Effector memory CD4-positive, alpha-beta T cell (primary cell): ENCODE data around the gene RSAD1.

Experiments
- DNase-seq, 3 donors: peaks; one replicate each; pipeline ENCODE4 v3.0.0-alpha.2; 2020
- H3K27ac ChIP-seq: 2 replicates; pipeline ENCODE4 v1.7.0; 2013; ENCODE audit warnings: mild to moderate bottlenecking, low read length, moderate library complexity; ENCODE audit not compliant: insufficient read depth, poor library complexity, severe bottlenecking
- H3K27me3 ChIP-seq: replicated peaks from 2 replicates; pipeline ENCODE4 v1.7.0; 2013; ENCODE audit warnings: mild to moderate bottlenecking, low read length; ENCODE audit not compliant: insufficient read depth, control insufficient read depth, poor library complexity, severe bottlenecking
- H3K36me3 ChIP-seq: 2 replicates; pipeline ENCODE4 v1.7.0; 2013; ENCODE audit warnings: mild to moderate bottlenecking, low read length, moderate library complexity; ENCODE audit not compliant: control insufficient read depth, insufficient read depth
- H3K4me1 ChIP-seq: 2 replicates; pipeline ENCODE4 v1.7.0; 2013; ENCODE audit warnings: low read length, mild to moderate bottlenecking; ENCODE audit not compliant: control insufficient read depth, insufficient read depth, poor library complexity, severe bottlenecking
- H3K4me3 ChIP-seq: 2 replicates; pipeline ENCODE4 v1.7.0; 2013; ENCODE audit warnings: low read length, low read depth, mild to moderate bottlenecking; ENCODE audit not compliant: insufficient read depth, poor library complexity, severe bottlenecking
- H3K9me3 ChIP-seq: 2 replicates; pipeline ENCODE4 v1.7.0; 2013; ENCODE audit warnings: mild to moderate bottlenecking, low read length, moderate library complexity; ENCODE audit not compliant: control insufficient read depth

Gene RSAD1

DNA sequence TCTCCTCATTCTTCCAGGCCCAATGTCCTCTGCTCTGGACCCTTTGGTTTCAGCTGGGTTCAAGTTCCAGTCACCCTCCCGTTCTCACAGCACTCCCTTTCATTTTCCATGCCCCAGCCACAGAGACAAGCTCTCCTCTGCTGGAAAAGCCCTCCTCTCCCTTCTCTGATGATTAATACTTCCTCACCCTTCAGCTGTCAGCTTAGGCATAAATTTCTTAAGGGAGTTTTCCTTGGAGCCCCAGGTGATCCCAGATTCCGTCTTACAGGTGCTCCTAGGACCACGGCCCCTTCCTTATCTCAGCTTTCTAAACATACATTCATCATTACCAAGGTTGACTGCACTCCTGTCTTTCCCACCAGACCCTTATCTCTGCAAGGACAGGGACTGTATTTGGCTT, 20.4 kb upstream of the RSAD1 start:
- DNase-seq: no peak
- Histone ChIP-seq H3K27me3 (no peaks in the 10 kb centered on the region), H3K27ac (no peak overlapping the region), H3K4me1 (no peaks in the 10 kb centered on the region), H3K9me3 (no peaks in the 10 kb centered on the region), H3K4me3 (no peak overlapping the region), H3K36me3 (no peaks in the 10 kb centered on the region)

DNA sequence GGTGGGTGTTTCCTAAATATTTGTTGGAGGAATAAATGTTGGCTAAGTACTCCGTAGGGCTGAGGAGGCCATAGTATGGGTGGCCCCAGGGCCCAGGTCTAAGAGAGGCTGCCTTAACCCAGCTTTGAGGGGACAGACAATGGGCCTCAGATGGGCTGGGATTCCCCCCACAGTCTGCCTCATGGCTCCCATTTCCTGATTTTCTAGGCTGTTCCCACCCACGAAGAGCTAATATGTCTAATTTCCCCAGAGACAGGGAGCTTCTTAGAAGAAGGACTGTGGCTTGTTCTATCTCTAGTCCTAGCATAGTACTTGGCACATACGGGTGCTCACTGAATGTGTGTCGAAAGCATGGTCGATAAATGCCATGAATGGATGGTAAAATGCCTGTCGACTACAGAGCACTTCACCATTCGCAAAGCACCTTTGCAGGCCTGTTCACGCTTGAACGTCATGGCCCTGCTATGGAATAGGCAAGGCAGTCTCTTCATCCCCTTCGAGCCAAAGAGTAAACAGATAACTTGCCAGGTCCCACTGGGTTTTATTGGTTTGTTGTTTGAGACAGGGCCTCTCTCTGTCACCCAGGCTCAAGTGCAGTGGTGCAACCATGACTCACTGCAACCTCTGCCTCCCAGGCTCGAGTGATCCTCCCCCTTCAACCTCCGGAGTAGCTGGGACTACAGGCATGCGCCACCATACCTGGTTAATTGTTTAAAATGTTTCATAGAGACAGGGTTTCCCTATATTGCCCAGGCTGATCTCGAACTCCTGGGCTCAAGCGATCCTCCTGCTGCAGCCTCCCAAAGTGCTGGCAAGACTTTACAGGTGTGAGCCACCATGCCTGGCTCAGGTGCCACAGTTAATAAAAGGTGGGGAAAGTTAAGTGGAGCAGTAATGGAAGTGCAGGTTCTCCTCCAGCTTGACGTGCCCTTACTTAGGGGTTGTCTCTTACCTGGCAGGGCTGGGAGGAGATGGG, 19.7 kb upstream of the RSAD1 start:
- Histone ChIP-seq H3K36me3 (no peaks in the 10 kb centered on the region), H3K27me3 (no peaks in the 10 kb centered on the region), H3K4me1 (no peaks in the 10 kb centered on the region), H3K27ac (no peak overlapping the region), H3K9me3 (no peaks in the 10 kb centered on the region), H3K4me3 (no peak overlapping the region)
- no peak for DNase-seq

GRCh38 chr17:50459756-50460155, 18.9 kb upstream of the RSAD1 start:
- H3K27ac ChIP-seq: no peak overlapping the region
- DNase-seq: no peak

DNA sequence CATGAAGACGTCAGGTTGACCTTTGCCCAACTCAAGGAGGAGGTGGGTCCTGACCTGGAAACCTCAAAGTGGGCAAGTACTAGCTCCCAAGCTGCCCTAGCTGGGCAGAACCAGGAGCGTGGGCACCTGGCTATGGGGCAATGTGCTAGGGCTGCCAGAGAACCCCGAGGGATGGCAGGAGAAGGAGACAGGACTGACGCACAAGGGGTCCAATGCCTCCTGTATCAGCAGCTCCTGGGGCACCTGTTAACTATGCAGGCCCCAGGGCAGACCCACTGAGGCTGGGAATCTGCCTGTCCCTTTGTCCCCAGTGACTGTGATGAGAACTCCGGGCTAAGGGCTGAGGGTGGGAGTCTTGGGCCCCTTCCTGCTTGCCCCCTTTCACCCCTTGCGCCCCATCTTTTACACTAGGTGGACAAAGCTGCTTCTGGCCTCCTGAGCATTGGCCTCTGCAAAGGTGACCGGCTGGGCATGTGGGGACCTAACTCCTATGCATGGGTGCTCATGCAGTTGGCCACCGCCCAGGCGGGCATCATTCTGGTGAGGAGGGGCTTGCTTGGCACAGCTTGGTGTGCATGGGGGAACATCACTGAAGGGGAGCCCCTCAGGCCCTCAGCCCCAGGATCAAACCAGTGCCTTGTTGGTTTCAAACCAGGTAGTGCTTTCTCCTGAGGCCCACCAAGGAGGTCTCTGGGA, 17.7 kb upstream of the RSAD1 start:
- Histone ChIP-seq H3K4me1 (no peaks in the 10 kb centered on the region), H3K27me3 (no peaks in the 10 kb centered on the region), H3K9me3 (no peaks in the 10 kb centered on the region), H3K4me3 (no peak overlapping the region), H3K36me3 (no peaks in the 10 kb centered on the region), H3K27ac (no peak overlapping the region)
- DNase-seq: no peak

More at GRCh38 chr17:50459756-50460155, 18.9 kb upstream of the RSAD1 start:
- Histone ChIP-seq H3K36me3 (no peaks in the 10 kb centered on the region), H3K4me1 (no peaks in the 10 kb centered on the region), H3K27me3 (no peaks in the 10 kb centered on the region), H3K9me3 (no peaks in the 10 kb centered on the region), H3K4me3 (no peak overlapping the region)

GRCh38 chr17:50461550-50462132, 17.0 kb upstream of the RSAD1 start:
- H3K4me3 ChIP-seq: no peak overlapping the region
- no peaks in the 10 kb centered on the region for H3K9me3 ChIP-seq
- H3K27me3 ChIP-seq: no peaks in the 10 kb centered on the region
- H3K36me3 ChIP-seq: no peaks in the 10 kb centered on the region
- H3K4me1 ChIP-seq: no peaks in the 10 kb centered on the region
- no peak for DNase-seq
- H3K27ac ChIP-seq: no peak overlapping the region

- Histone ChIP-seq H3K4me1 (no peaks in the 10 kb centered on the region), H3K27me3 (no peaks in the 10 kb centered on the region), H3K27ac (no peak overlapping the region), H3K4me3 (no peak overlapping the region), H3K36me3 (no peaks in the 10 kb centered on the region), H3K9me3 (no peaks in the 10 kb centered on the region)
- no peak for DNase-seq
Observed at GRCh38 chr17:50462446-50462845, 16.2 kb upstream of the RSAD1 start.

DNA sequence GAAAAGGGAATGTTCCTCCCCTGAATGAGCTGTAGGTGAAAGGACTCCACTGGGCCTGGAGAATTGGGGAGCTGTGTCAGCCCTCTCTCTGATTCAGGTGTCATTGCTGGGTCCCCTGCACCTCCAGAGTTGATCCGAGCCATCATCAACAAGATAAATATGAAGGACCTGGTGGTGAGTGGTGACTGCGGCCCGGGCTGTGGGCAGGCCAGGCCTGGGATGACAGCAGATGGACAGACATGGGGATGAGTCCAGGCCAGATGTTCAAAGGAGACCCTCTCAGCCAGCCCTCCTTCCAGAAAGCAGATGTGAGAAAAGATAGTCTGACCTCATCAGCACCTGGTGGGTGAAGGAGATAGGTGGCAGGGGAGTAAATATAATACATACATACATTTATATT, 14.5 kb upstream of the RSAD1 start:
- H3K4me3 ChIP-seq: no peak overlapping the region
- no peak overlapping the region for H3K27ac ChIP-seq
- peaks cover 9% of the 10 kb centered on the region for H3K27me3 ChIP-seq
- no peaks in the 10 kb centered on the region for H3K9me3 ChIP-seq
- H3K36me3 ChIP-seq: no peaks in the 10 kb centered on the region
- peaks cover 7% of the 10 kb centered on the region for H3K4me1 ChIP-seq
- DNase-seq: no peak

- no peaks in the 10 kb centered on the region for H3K9me3 ChIP-seq
- no peaks in the 10 kb centered on the region for H3K36me3 ChIP-seq
- H3K27ac ChIP-seq: no peak overlapping the region
- DNase-seq: no peak
- peaks cover 12% of the 10 kb centered on the region for H3K4me1 ChIP-seq
- H3K27me3 ChIP-seq: peaks cover 15% of the 10 kb centered on the region
- no peak overlapping the region for H3K4me3 ChIP-seq
Observed at GRCh38 chr17:50464736-50465135, 13.9 kb upstream of the RSAD1 start.

DNA sequence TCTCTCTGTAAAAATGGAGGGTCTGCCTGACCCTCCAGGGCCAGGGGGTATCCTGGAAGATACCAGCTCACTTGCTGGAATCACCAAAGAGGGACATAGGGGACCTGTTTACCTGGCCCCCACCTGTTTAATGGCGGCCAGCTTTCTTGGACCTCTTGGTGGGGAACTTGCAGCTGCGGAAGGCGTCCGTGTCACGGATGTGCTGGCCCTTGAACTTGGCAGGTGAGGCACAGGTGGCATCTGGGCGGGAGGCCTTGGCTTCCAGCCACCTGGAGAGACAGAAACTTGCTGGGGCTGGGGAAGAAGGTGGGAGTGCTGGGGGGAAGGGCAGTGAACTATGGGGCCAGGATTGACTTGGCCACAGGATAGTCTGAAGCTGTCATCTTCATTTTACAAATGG, 13.5 kb upstream of the RSAD1 start:
- Histone ChIP-seq H3K4me1 (peaks cover 12% of the 10 kb centered on the region), H3K9me3 (no peaks in the 10 kb centered on the region), H3K27ac (no peak overlapping the region), H3K27me3 (peaks cover 16% of the 10 kb centered on the region), H3K36me3 (no peaks in the 10 kb centered on the region), H3K4me3 (no peak overlapping the region)
- no peak for DNase-seq

GRCh38 chr17:50465635-50466034, 13.0 kb upstream of the RSAD1 start:
- Histone ChIP-seq H3K27me3 (peaks cover 16% of the 10 kb centered on the region), H3K9me3 (no peaks in the 10 kb centered on the region), H3K4me3 (no peak overlapping the region), H3K36me3 (no peaks in the 10 kb centered on the region), H3K27ac (no peak overlapping the region), H3K4me1 (peaks cover 12% of the 10 kb centered on the region)
- DNase-seq: no peak
